ENCODE measurements around the gene RBBP5. TPM values are rescaled to one million over a fixed set of nuclear protein-coding genes. Genes with fewer than 3 reads are reported as not detected.

RBBP5 gene
- total RNA-seq, 1 donor from 2014 or later = 17.9 TPM

DNA sequence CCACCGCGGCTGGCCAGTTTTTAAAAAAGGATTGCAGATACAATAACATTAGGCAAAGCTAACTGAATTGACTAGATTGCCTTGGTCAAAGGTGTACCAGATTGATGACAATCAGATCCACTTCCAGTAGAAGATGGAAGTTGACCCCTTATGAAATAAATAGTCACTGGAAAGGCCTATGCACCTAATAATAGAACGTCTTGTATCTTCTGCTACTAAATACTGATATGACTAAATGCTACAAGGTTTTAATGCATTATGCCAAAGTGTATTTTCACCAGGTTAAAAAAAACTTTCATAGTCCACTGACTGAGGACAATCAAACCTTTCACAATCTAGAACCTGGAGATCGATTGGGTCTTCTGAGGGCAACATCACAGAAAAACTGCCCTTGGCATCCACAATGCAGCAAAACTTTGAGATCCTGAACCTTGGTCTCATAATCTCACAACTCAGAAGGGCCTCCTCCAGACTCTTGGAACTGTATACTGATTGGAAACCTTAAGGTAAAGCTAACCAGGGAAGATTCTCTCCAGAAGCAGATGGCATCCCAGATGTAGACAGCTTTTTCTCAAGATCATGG lies 7.8 kb upstream of the RBBP5 start:
- DNase-seq (ENCODE audit: low read depth) = no peak

- DNase-seq (ENCODE audit: low read depth) = no peak
These were observed 6.3 kb upstream of the RBBP5 start for GRCh38 chr1:205128050-205128449.

GRCh38 chr1:205127646-205128045 lies 5.9 kb upstream of the RBBP5 start:
- DNase-seq (ENCODE audit: low read depth) = no peak

- DNase-seq (ENCODE audit: low read depth) = no peak
These were observed 2.9 kb upstream of the RBBP5 start for GRCh38 chr1:205124726-205125125.

- no peak for DNase-seq (ENCODE audit: low read depth)
These were observed 708 bp upstream of the RBBP5 start for GRCh38 chr1:205122489-205122882.

GRCh38 chr1:205118752-205119151 lies 3.0 kb downstream of the RBBP5 start:
- no peak for DNase-seq (ENCODE audit: low read depth)

DNA sequence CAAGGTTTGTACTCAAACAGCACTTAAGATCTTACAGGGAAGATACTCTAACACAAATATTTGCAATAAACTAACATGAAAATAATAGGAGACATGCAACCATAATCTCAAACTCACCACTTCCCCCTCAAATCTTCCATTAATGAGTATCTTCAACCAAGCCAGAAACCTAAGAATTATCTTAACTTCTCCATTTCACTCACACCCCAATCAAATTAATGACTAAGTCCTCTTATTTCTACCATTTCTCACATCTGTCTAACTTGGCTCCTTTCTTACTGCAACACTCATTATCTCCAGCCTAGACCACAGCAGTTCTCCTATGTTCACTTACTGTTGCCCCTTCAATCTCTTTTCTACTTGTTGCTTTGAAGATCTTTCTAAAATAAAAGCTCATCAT lies 10.4 kb downstream of the RBBP5 start:
- DNase-seq (ENCODE audit: low read depth) = no peak

GRCh38 chr1:205109711-205110110 lies 12.1 kb downstream of the RBBP5 start:
- DNase-seq (ENCODE audit: low read depth) = no peak

DNA sequence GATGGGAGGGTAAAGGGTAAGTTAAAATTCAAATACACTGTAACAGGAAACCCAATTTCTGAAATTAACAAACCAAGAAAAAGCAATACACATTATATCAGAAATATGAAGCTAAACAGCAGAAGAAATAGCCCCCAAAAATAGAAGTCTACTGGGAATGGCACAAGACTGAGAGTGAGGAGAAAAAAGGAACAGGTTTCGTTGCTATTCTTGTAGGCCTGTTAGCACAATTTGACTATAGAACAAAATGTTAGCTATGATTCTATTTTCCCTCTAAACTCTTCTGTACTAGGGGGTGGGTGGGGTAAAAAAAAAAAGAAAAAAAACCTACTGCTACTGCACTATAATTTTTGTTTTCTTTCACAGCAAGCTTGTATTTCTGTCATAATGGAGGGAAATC lies 12.5 kb downstream of the RBBP5 start:
- DNase-seq (ENCODE audit: low read depth) = no peak

DNA sequence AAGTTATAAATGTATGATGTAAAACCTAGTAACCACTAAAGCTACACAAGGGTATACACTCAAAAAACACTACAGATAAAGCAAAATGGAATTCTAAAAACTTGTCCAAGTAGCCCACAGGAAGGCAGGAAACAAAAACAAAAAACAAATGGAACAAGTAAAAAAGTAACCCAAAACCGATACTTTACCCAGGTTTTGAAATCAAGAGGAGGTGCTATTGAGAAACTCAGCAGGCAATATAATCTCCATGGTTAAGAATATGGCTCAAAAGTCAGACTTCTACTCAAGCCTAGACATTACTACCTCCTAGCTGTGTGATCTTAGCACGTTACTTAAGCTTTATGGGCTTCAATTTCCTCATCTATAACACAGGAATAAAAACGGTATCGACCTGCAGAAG lies 13.3 kb downstream of the RBBP5 start:
- DNase-seq (ENCODE audit: low read depth) = no peak

DNA sequence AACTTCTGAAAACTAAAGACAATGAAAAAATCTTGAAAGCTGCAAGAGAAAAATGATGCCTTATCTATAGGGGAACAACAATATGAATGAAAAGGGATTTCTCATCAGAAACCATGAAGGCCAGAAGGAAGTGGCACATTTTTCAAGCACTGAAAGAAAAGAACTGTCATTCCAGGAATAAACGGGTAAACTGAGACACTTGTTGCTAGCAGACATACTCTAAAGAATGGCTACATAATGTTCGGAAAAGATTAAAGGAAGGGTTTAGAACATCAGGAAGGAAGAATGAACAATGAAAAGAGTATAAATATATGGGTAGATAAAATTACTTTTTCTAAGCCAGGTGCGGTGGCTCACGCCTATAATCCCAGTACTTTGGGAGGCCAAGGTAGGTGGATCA lies 14.5 kb downstream of the RBBP5 start:
- no peak for DNase-seq (ENCODE audit: low read depth)

DNA sequence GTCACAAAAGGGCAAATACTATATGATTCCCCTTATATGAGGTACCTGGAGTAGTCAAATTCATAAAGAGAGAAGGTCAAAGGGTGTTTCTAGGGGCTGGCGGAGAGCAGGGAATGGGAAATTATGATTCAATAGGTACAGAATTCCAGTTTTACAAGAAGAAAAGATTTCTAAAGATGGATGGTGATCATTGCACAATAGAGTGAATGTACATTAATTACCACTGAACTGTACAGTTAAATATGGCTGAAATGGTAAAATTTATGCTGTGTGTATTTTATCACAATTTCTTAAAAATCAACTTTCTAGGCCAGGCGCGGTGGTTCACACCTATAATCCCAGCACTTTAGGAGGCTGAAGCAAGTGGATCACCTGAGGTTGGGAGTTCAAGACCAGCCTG lies 19.4 kb downstream of the RBBP5 start:
- no peak for DNase-seq (ENCODE audit: low read depth)

DNA sequence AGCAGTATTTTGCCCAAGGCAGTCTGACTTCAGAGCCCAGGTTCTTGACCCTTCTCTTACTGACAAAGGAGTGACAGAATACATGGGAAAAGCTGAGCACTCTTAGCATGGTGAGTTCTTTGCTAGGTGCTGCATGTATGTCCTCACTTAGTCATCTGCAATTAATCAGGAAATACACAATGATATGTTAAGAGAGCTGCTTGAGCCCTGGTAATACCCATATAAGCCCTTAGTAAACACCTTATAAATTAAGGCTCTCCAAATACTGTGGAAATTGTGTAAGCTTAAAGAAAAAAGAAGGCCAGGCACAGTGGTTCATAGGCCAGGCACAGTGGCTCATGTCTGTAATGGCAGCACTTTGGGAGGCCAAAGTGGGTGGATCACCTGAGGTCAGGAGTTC lies 23.5 kb downstream of the RBBP5 start:
- DNase-seq (ENCODE audit: low read depth) = no peak

DNA sequence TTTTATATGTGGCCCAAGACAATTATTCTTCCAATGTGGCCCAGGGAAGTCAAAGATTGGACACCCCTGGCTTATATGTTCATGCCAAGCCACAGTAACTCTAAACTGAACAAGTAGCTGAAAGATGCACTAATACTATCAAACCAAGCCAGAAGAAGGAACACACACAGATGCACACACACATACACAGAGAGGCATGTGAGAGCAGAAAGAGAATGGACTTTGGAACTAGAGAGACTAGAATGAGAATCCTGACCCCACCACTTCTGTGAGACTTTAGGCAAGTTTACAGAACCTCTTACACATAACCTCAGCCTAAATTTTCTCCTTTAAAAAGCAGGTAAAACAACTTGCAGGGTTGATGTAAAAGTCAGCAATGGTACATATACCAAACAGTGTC lies 26.4 kb downstream of the RBBP5 start:
- no peak for DNase-seq (ENCODE audit: low read depth)

GRCh38 chr1:205091043-205091740 lies 30.6 kb downstream of the RBBP5 start:
- no peak for DNase-seq (ENCODE audit: low read depth)

DNA sequence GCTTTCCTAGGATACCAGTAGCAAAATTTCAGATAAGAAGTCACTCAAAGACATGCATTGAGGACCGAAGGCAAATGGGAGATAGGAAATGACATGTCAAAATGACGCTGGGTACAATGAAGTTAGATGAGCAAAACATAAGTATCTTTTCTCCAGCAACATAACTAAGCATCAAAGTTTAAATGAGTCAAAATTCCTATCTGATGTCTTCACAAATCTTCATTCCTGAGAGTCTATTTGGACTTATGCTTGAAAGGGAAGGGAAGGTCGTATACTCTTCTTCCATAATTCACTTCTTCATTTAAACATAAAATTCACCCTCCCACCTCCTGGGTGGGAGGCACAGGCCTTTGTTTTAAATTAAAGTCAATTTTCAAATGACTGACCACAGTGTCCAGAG lies 33.4 kb downstream of the RBBP5 start:
- DNase-seq (ENCODE audit: low read depth) = no peak

DNA sequence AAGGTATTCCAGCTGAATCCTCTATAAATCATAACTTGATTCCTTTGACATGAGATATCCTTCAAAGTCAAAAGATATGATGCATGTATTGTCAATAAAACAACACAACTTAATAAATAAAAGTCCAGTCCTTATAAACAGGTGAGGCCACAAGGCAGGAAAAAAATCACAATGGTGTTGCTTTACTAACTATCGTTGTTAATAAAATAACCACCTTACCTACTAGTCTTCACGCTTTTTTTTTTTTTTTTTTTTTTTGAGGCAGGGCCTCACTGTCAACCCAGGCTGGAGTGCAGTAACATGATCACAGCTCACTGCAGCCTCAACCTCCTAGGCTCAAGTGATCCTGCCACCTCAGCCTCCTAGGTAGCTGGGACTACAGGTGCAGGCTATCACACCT lies 37.4 kb downstream of the RBBP5 start, which contains the start of gene TMEM81:
TSS of gene TMEM81 (minus strand) at position 101 of the 400 bp plus-strand sequence. CDS start 140 bp downstream, outside the sequence.
- DNase-seq (ENCODE audit: low read depth) = no peak

GRCh38 chr1:205082431-205082830 lies 39.3 kb downstream of the RBBP5 start:
- DNase-seq (ENCODE audit: low read depth) = no peak

DNA sequence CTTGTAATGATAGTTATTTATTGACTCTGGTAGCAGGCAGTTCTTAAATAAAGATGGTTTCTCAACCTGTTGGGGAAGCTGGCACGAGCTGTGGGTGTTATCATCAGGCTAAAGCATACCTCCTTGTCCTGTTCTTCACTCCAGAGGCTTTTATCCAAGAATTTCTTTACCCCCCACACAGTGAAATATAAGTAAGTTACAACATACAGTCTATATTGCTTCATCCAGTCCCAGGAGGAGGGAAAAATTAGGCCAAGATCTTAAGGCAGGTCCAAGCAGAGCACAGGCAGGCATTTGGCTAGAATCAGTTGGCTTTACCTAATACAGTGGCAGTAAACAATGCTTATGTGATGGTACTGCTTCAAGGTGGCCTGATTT lies 43.9 kb downstream of the RBBP5 start:
- DNase-seq (ENCODE audit: low read depth) = no peak

- peak; percentile 45 for DNase-seq (ENCODE audit: low read depth)
These were observed 44.4 kb downstream of the RBBP5 start for GRCh38 chr1:205077158-205077933.

DNA sequence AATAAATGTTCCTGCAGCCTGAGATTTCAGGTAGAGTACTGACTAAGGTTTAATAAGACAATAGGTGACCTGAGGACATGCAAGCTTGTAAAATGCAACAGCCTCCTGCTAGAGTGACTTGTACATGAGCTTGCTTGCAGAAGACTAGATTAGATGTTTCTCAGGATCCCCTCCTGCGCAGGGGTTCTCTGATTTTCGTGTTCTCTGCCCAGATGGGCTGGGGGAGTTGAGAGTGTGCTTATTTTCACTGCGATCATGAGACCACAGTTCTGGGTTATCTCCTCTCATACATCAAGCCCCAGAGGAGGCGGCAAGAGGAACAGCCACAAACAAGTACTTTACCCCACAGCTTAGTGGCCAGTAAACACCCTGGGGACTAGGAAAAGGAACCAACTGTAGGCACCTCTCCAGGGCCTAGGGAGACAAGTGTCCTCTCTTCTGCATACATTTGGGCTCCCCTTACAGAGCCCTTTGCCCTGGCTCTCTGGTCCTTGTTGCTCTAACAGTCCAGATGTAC lies 45.5 kb downstream of the RBBP5 start:
- DNase-seq (ENCODE audit: low read depth) = no peak

- no peak for DNase-seq (ENCODE audit: low read depth)
These were observed 46.1 kb downstream of the RBBP5 start for GRCh38 chr1:205075642-205076155.

Measured in myocyte (in vitro differentiated cells).